ENCODE data around the gene AFF3.
"Not testable (repeated sequence)": the region's sequence is repeated elsewhere in the genome, so short reads cannot be mapped to it uniquely, and the experiment has no call there.

Gene AFF3

DNA sequence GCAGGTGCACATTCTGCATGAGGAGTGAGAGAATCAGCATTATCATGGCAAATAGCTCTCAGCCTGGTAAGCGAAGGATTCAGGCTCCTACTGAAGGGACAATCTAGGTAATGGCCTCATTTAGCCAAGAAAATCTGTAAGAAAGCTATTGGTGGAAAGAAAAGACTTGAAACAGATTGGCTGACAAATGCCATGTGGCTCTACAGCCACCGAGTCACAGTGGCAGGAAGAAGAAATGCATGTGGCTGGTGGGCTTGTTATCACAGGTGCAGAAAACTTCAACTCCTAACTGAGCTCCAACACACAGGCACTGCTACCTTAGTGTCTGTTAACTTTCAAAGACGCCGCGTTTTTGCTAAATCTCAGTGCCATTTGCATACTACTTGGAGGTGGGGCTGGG is 592.0 kb downstream of the AFF3 start:
- no peak for DNase-seq (ENCODE audit: low read depth in 2 of 2)

DNA sequence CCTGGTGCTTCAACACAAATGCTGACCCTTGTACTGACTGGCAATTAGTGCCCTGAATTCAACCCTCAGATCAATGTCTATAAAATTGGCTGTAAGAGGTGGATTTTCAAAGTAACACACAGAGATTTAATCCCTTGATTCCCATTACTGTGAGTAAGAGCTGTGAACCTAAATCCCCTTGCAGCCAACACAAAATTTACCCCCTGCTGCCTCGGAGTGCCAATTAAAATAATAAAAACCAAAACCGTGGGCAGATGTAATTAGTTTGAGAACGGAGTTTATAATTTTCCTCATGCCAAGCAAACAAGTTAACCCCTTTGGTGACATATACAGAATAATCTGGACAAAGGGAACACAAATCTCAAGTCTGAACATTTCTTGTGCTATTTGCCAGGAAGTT is 596.8 kb downstream of the AFF3 start:
- DNase-seq (ENCODE audit: low read depth in 2 of 2) = no peak

DNA sequence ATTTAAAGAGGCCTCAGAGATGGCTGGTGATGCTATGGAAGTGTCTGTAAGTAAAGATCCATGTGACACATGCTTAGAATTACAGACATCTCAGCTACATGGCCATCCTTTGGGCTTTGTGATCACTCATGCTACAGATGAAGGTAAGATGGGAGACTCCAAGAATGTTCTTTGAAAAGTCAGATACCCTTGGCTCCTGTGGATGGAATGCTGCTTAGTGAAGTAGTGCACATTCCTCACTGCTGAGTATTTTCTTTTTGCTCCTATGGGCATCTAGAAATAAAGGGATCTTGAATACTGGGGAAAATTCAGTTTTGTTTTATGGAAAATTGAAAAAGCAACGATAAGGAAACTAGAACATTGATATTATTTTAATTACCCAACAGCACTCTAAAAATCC is 597.3 kb downstream of the AFF3 start:
- DNase-seq (ENCODE audit: low read depth in 2 of 2) = no peak

DNA sequence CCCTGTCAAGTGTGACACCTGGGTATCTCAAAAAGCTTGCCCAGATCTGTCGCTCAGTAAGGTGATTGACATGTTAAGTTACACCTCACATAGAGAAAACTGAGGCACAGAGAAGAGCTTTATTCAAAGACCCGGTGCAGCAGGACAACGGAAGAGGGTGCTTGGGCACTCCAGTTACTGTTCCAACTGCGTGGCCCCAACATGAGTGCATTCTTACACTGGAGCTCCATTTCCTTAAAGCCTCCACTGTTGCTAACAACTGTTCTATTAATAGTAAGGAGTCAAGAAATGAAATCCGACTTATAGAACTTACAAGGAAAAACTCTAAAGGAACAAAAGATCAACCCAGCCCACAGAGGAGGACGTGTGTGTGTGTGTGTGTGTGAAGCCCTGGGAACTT is 597.8 kb downstream of the AFF3 start:
- DNase-seq (ENCODE audit: low read depth in 2 of 2) = no peak

DNA sequence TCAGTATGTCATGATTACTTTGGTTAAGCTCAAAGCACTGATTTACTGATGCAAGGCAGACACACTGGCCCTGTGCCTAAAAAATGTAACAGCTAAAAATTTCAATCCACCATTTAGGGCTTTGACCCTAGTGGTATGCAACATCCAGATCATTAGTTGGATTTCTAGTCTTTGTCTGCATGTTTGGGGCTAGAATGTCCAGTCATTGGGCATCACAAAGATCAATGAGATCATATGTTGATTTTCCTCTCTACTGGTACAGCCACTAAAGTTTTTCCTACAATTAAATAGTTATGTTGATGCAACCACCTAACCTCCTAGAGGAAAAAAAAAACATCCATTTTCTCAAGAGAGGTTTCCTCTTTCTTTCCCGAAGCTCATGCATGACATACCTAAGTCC is 599.1 kb downstream of the AFF3 start:
- no peak for DNase-seq (ENCODE audit: low read depth in 2 of 2)

DNA sequence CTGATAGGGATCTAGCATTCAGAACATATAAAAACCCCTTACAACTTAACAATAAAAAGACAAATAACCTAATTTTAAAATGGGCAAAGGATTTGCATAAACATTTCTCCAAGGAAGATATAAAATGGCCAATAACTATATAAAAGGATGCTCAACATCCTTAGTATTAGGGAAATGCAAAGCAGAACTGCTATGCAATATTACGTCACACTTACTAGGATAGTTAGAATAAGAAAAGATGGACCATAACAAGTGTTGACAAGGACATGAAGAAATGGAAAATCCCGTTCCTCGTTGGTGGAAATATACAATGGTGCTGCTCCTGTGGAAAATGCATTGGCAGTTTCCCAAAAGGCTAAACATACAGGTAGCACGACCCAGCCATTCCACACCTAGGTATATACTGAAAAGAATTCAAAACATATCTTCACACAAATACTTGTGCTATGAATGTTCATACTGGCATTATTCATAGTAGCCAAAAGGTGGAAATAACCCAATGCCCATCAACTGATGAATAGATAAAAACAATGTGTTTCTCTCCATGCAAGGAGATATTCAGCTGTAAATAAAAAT is 604.4 kb downstream of the AFF3 start:
- no peak for DNase-seq (ENCODE audit: low read depth in 2 of 2)

DNA sequence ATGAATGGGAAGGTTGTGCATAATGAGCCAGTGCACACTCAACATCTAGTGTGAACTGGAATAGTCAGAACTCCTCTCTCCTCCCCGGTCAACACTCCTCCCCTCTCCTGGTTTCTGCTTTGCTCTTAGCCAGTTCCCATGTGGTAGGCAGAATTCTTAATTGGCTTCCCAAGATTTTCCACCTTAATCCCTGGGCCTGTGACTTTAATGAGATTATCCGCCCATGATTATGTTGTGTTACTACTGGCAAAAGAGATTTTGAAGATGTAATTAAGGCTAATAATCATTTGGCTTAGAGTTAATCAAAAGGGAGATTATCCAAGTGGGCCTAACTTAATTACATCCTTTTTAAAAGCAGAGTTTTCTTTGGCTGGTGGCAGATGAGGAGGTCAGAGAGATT is 618.3 kb downstream of the AFF3 start:
- DNase-seq (ENCODE audit: low read depth in 2 of 2) = no peak

DNA sequence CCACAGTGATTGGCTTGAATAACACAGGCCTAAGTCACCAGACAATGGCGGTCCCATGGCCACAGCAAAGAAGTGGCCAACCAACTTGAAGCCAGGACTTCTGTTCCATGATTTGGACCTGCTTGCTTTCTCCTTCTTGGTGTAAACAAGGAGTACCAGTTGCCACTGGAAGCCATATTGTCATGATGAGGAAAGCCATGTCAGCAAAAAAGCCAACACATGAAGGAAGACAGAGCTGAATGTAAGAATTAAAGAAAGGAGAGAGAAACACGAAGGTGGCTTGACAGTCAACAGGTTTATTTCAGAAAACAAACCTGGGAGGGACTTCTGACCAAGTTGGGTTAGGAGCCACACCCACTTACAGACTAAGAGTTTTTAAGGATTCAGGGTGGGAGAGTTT is 620.2 kb downstream of the AFF3 start:
- DNase-seq (ENCODE audit: low read depth in 2 of 2) = no peak

DNA sequence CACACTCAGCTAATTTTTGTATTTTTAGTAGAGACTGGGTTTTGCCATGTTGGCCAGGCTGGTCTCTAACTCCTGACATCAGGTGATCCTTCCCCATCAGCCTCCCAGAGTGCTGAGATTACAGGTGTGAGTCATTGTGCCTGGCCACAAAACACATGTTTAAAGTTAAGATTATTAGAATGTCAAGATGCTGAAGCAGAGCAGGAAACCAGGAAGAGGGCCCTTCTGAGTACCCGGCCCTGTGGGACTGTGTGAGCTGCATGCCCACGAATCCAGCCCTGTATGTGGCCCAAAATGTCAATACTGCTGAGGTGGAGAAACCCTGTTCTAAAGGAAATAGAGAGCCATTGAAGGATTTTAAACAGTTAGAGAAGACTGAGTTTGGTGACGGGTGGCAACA is 621.6 kb downstream of the AFF3 start:
- no peak for DNase-seq (ENCODE audit: low read depth in 2 of 2)

DNA sequence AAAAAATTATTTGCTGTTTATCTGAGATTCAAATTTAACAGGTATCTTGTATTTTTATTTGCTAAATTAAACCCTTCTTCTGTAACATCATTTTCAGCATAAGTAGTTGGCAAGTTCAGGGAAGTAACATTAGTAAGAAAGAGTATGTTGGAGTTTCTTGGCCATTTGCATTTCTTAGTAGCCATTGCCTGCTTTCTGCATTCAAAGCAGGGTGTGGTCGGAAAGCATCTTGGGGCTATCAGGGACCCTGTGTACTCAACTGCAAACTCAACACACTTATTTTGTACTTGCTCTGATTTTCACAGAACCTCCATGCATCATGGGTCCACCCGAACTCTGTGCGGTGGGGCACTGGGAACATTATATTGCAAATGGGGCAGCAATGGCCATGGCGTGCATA is 622.2 kb downstream of the AFF3 start:
- no peak for DNase-seq (ENCODE audit: low read depth in 2 of 2)

DNA sequence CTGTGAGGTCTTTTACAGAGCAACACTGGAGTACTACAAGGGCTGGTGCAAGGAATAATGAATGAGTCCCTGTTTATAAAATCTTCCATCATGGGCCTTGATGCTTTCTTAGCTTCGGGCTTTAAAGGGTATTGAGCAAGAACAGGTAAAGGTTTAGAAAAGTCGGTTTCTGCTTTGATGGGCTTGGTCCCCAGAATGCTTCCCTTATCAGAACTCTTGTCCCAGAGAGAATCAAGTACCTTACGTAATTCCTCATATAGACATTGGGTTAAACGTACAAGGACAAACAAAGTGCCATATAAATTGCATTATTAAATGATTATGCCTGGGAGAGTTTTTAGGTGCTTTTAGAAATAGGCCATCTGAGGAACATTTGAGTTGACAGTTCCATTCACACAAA is 628.0 kb downstream of the AFF3 start:
- DNase-seq (ENCODE audit: low read depth in 2 of 2) = no peak

DNA sequence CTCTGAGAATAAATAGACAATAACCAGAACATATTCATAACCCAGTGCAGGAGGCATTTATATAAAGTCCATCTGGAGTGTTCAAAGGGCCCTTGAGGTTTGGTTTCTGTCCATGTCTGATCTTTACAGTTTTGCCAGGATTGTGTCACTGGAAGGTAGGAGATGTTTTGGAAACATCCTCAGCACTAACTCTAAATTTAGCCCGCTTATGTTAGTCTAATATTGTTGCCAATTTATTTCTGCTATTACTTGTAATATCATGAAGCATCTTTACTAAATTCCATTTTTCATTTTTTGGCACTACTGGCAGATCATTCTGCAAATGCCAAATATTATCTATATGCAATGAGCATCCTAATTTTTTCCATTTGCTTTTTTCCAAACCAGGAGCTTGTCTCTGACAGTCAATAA is 630.2 kb downstream of the AFF3 start:
- DNase-seq (ENCODE audit: low read depth in 2 of 2) = no peak

DNA sequence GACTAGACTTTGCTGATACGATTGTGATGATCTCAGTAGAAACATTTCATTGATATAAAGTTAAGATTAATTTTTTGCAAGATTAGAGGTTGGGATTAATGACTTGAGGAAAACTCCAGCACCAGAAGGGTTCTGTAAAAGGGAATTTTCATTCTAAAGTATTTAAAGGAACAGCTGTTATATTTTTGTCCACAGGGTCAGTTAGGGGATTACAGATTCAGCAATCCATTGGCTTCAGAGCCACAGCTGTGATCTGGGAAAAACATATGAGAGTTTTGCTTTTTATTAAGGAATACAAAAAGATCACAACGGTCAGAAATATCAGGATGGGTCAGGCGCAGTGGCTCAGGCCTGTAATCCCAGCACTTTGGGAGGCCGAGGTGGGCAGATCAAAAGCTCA is 633.0 kb downstream of the AFF3 start:
- no peak for DNase-seq (ENCODE audit: low read depth in 2 of 2)

DNA sequence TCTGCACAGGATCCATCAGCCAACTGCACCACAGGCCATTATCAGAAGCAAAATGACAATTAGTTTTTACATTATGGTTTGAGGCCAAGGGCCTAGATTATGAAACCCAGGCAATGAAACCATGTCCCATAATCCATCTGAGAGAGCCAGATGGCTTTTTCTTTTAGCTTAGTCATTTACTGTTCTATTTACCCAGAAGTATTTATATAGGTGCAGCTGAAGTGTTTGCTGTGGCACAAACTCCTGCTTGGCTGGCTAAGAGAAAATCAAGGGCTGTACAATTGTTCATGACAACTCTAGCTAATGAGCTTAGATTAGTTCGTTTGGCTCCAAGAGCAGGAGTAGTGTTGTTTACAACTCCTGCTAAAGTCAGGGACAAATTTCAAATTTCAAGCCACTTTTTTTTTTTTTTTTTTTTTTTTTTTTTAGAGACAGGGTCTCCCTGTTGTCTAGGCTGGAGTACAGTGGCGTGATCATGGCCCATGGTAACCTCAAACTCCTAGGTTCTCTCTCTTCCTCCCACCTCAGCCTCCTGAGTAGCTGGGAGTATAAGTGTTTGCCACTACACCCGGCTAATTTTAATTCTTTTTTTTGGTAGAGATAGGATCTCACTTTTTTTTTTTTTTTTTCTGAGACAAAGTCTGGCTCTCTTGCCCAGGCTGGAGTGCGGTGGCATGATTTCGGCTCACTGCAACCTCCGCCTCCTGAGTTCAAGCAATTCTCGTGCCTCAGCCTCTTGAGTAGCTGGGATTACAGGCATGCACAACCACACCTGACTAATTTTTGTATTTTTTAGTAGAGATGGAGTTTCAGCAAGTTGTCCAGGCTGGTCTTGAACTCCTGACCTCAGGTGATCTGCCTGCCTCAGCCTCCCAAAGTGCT is 634.2 kb downstream of the AFF3 start:
- no peak for DNase-seq (ENCODE audit: low read depth in 2 of 2)

DNA sequence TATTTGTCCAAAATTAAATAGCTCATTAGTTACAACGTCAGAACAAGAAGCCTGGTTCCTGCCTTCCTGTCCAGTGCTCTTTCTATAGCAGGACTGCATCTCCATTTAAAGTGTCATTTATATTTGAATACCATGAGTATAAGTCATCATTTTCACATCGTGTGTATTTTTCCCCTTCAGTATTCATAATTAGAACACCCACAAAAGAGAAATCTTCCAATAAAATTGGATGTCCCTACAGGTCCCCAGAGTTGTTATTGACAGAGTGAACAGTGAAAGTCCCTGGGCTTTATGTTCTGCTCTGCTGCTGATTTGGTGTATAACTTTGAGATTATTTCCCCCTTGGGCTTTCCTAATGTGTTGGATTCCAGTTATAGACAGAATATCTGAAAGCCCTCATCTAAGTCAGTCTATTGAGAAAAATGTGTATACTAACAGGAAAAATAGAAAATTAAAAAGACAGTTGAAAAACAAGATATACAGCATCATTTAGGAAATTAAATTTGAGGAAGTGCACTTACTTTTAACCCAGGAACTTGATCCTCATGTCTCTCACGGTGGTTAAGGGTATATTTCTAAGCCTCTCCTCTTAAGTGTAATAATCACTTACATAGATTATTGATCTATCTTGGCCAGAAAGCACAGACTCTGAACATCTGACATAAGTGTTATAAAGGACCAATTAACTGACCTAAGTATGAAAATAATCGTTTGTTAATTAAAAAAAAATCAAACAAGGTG is 637.4 kb downstream of the AFF3 start:
- DNase-seq (ENCODE audit: low read depth in 2 of 2) = no peak

DNA sequence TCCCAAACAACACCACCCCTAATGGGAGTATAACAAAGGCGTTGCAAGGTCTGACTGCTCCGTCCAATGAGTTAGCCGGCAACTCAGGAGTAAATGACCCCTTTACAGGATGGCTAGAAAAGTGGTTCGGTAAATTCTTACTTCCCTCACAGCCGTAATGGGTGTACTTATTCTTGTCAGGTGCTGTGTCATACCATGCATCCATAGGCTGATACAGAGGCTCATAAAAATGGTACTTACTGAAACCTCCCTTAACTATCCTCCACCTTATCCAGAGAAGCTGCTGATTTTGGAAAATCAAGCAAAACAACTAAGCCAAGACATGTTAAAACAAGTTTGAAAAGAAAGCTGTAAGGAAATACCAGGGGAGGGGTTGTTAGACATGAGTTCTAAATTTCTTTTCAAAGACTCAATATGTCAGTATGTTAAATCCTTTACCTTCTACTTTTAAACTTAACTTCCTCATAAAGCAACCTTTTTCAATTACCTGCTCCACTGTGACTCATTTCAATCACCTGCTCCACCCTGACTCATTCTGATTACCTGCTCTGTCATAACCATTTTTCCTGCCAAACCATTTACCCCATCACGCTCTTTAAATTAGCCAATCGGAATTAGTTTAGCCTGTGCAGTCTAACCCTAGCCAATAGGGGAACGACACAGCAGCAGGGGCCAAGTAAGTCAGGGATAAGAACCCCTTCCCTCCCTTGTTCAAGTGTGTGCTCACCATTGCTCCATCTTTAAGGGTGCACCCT is 638.6 kb downstream of the AFF3 start:
- not testable (repeated sequence) for DNase-seq (ENCODE audit: low read depth in 2 of 2)

DNA sequence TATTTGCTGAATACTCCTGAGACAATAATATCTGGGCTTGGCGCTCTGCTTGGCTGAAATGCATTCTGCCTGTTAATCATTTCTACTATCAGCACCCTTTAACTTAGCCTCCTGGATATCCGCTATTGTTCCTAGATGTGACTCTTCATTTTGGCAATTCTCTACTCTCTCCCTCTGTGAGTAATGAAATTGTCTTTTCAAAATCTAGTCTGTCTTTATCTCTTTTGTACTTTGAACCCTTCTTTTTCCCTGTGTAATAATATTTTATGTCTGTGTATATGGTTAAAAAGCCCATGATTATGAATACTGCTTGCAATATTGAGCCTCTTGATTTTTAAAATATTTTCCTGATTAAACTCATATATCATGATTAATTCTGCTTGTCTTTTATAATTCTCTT is 646.4 kb downstream of the AFF3 start:
- DNase-seq (ENCODE audit: low read depth in 2 of 2) = no peak

All from stimulated activated CD4-positive, alpha-beta T cell treated with anti-CD3 and anti-CD28 coated beads, Interleukin-1b, Interleukin-23, amount 100 ng/mL, for 4 hours (primary cell).